Ovary (tissue), 9 donors: ENCODE data around the gene MTHFD2. TPM values are rescaled to one million over a fixed set of nuclear protein-coding genes. Genes with fewer than 3 reads are reported as not detected.

Source experiments
- DNase-seq, 5 donors: peaks; one replicate each; pipeline ENCODE4 v3.0.0-alpha.2; 2019 to 2020
- H3K27ac ChIP-seq, 2 donors: fragments of 200-600 bp; one replicate each; pipeline versions ENCODE4 v1.5.1 to v1.8.0; 2019 to 2022
- H3K27me3 ChIP-seq: fragments of 200-600 bp; one replicate; pipeline ENCODE4 v1.8.0; 2022
- H3K36me3 ChIP-seq: fragments of 200-600 bp; sonication (generic); one replicate; pipeline ENCODE4 v1.5.1; 2019
- H3K4me1 ChIP-seq: one replicate; pipeline ENCODE4 v1.8.1; 2013; ENCODE audit warnings: mild to moderate bottlenecking, moderate library complexity; ENCODE audit not compliant: insufficient read depth
- H3K4me3 ChIP-seq: fragments of 200-600 bp; sonication (generic); one replicate; pipeline ENCODE4 v1.5.1; 2017
- H3K9me3 ChIP-seq, 2 donors: fragments of 200-600 bp in 1 of 2; sonication (generic) in 1 of 2; one replicate each; pipeline versions ENCODE4 v1.5.1 to v1.8.1; 2013 to 2019; ENCODE audit warnings: mild to moderate bottlenecking in 1 of 2, moderate library complexity in 1 of 2
- EP300 ChIP-seq: sonication (generic); formaldehyde crosslinking; IDR thresholded peaks from one replicate; pipeline ENCODE4 v1.6.1; 2017; ENCODE audit warnings: antibody characterized with exemption
- POLR2A ChIP-seq: fragments of 450-650 bp; IDR thresholded peaks from one replicate; pipeline ENCODE4 v1.6.1; 2017; ENCODE audit warnings: antibody characterized with exemption, mild to moderate bottlenecking, moderate library complexity
- WGBS, 3 donors: extraction: QIAGEN DNeasy Blood & Tissue Kit in 1 of 3; methylation state at CpG; one replicate each; pipeline versions ENCODE4 v1.1.5 to v1.1.7; 2013 to 2017; 5-methylcytosine and 5-hydroxymethylcytosine counted together
- intact Hi-C, 4 donors: fragments of 100-400 bp; cut with DNase I; formaldehyde crosslinking; loops; one replicate each; pipeline versions ENCODE4 v1.11.0 to v1.15.1; 2022 to 2023
- polyA plus RNA-seq, 2 donors: library from polyadenylated mRNA; stranded (reverse); fragments of 200-250 nt in 1 of 2; fragments of 350-450 nt in 1 of 2; fragmentation: Illumina TruSeq in 1 of 2; extraction: RNeasy Lipid Tissue Mini Kit (QIAGEN cat#74804) in 1 of 2; gene quantifications; one replicate each; pipeline ENCODE4 v1.2.3, GENCODE V29; 2013 to 2014
- total RNA-seq, 7 donors: library from RNA; depleted of rRNA in 2 of 7; stranded (reverse); fragments of >200 nt in 2 of 7; fragmentation: NEBNext Ultra II Directional in 3 of 7; extraction: Animal tissue kit (Norgen Biotek cat#: 25700) in 3 of 7; gene quantifications; one replicate each; pipeline versions ENCODE4 v1.1.0 to v1.2.4, GENCODE V29; 2016 to 2023
- TF ChIP-seq, protein P1 (sequence below), 3 donors: fragments of 450-650 bp in 2 of 3; fragments of 200-600 bp in 1 of 3; IDR thresholded peaks; one replicate each; pipeline versions ENCODE4 v1.5.1 to v1.8.0; 2016 to 2022; ENCODE audit warnings: antibody characterized with exemption in 3 of 3, mild to moderate bottlenecking in 1 of 3
- donor health status: DM: no; HTN: no; CAD: no; lungs with moderate emphysema.
- donor health status: DM: no; HTN: no; CAD: no.
- donor health status: Bipolar disorder and iron deficiency.
- donor health status: DM: yes; HTN: yes; CAD: no.
- donor health status: DM: no; HTN: no; CAD: no.
- donor health status: DM: yes; HTN: yes; CAD: no.

MTHFD2 gene
- total and polyA plus RNA-seq, 9 donors: 6.5 to 229 (median 22.3) TPM

DNA sequence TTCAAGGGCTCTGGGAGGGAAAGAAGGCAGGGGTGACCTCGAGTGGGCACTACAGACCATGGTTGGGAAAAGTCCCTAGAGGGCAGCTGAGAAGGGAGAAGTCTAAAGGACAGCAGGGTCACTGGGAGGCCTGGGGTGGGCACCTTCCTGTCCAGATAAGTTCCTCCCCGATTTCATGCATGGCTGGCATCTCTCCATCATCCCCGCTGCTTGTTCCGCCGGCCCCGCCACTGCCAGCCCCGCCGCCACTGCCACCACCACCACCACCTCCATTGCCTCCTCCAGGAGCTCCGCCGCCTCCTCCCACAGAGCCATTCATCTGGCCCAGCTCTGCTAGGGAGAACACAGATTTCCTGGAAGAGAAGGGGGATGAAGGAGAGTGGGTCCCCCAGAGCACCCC, 53.6 kb downstream of the MTHFD2 start:
- H3K27ac ChIP-seq: no peak overlapping the region
- H3K4me3 ChIP-seq: no peak overlapping the region
- intact Hi-C loops: loop anchor here in 1 of 4 donors (10.0 kb wide), 1 partner anchor 107 kb away; the partner anchor contains the start of gene BOLA3
- H3K9me3 ChIP-seq: no peaks in the 10 kb centered on the region
- H3K4me1 ChIP-seq: no peaks in the 10 kb centered on the region
- peak in 1 of 5 donors; percentile 9 for DNase-seq
- TF ChIP-seq, protein P1, sequence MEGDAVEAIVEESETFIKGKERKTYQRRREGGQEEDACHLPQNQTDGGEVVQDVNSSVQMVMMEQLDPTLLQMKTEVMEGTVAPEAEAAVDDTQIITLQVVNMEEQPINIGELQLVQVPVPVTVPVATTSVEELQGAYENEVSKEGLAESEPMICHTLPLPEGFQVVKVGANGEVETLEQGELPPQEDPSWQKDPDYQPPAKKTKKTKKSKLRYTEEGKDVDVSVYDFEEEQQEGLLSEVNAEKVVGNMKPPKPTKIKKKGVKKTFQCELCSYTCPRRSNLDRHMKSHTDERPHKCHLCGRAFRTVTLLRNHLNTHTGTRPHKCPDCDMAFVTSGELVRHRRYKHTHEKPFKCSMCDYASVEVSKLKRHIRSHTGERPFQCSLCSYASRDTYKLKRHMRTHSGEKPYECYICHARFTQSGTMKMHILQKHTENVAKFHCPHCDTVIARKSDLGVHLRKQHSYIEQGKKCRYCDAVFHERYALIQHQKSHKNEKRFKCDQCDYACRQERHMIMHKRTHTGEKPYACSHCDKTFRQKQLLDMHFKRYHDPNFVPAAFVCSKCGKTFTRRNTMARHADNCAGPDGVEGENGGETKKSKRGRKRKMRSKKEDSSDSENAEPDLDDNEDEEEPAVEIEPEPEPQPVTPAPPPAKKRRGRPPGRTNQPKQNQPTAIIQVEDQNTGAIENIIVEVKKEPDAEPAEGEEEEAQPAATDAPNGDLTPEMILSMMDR (IDR thresholded peaks at IDR 0.05): no peak
- TF ChIP-seq EP300 (no peak), POLR2A (no peak)
- no peaks in the 10 kb centered on the region for H3K27me3 ChIP-seq
- WGBS, 3 donors: 85 to 90% (median 87%) methylated on average over 10 of the region's 10 CpGs
- no peaks in the 10 kb centered on the region for H3K36me3 ChIP-seq

DNA sequence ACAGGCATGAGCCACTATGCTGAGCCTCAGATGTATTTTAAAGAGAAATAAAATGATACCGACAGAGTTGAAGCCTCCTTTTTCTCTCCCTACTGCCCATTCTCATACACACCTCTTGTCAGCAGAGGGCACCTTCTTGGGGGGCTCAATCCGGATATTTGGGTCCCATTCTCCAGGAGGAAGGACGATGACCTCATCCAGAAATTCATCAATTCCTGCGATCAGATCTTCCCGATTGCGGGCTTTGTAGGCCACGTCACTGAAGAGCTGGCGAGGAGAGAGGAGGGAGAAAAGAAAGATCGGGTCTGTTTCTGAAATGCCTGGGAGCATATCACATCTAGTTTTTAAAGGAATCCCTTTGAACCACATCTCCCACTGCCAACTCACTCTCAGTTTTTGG, 54.4 kb downstream of the MTHFD2 start:
- Histone ChIP-seq H3K27ac (no peak overlapping the region), H3K4me1 (no peaks in the 10 kb centered on the region), H3K4me3 (no peak overlapping the region), H3K27me3 (no peaks in the 10 kb centered on the region), H3K36me3 (no peaks in the 10 kb centered on the region), H3K9me3 (no peaks in the 10 kb centered on the region)
- TF ChIP-seq POLR2A: no peak
- no peak for TF ChIP-seq EP300
- TF ChIP-seq, protein P1 (IDR thresholded peaks at IDR 0.05): no peak
- peak in 1 of 5 donors; percentile 4 for DNase-seq
- intact Hi-C loops: loop anchor here in 1 of 4 donors (10.0 kb wide), 1 partner anchor 108 kb away; the partner anchor contains the start of gene BOLA3
- 64 to 65% (median 65%) methylated on average over 9 of the region's 9 CpGs for WGBS, 3 donors

DNA sequence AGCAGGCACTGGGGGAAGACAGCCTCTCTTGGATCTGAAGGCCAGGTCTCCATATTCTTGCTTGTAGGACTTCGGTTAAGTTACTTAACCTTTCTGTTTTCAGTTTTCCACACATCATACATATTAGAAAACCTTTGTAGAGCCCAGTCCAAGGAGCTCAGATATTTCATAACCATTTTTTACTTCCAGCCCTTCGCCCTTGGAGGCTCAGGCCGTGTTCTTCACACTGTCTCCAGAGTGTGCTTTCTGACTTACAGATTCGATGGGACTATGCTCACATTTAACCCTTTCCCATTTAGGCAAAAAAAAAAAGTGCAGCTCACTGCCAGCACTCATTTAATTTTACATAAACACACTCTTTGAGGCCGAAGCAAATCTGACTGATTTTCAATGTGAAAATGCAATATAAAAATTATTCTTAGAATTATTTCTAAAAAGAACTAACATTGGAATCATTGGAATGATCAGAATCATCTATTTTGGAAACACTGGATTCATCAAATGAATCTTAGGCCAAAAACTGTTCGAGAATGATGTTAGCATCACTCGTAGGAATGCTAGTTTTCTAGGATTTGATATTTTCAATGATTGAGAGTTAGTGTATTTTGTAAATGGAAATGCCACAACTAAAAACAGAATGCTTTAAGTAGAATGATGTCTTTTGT, 55.0 kb downstream of the MTHFD2 start:
- Histone ChIP-seq H3K27me3 (no peaks in the 10 kb centered on the region), H3K4me1 (no peaks in the 10 kb centered on the region), H3K36me3 (no peaks in the 10 kb centered on the region), H3K4me3 (no peak overlapping the region), H3K27ac (no peak overlapping the region), H3K9me3 (no peaks in the 10 kb centered on the region)
- TF ChIP-seq POLR2A (no peak), EP300 (no peak)
- TF ChIP-seq, protein P1 (IDR thresholded peaks at IDR 0.05): no peak
- 18 to 30% (median 25%) methylated on average over 7 of the region's 7 CpGs for WGBS, 3 donors
- no peak for DNase-seq
- intact Hi-C loops: loop anchor here in 1 of 4 donors (10.0 kb wide), 1 partner anchor 109 kb away; the partner anchor contains the start of gene BOLA3

DNA sequence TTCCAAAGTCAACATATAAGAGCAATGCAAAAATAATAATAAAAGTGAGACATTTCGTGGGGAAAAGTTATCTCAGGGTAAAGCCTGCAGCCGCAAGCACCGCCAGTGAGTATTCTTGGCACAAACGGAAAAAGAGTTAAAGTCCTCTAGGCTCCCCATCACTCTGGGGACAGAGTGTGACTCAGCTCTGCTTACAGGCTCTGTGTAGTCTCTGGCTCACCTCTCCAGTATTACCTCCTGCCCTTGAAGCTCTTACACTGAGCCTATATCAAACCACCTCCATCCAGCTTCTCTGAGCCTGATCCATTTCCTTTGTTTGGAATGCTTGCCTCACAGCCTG, 55.5 kb downstream of the MTHFD2 start:
- TF ChIP-seq EP300: no peak
- TF ChIP-seq, protein P1 (IDR thresholded peaks at IDR 0.05): no peak
- no peak for TF ChIP-seq POLR2A
- Histone ChIP-seq H3K4me1 (no peaks in the 10 kb centered on the region), H3K4me3 (no peak overlapping the region), H3K27ac (no peak overlapping the region), H3K9me3 (no peaks in the 10 kb centered on the region), H3K27me3 (no peaks in the 10 kb centered on the region), H3K36me3 (no peaks in the 10 kb centered on the region)
- DNase-seq: peak in 1 of 5 donors; percentile 7
- 10 to 36% (median 24%) methylated on average over 4 of the region's 4 CpGs for WGBS, 3 donors
- intact Hi-C loops: loop anchor here in 1 of 4 donors (10.0 kb wide), 1 partner anchor 109 kb away; the partner anchor contains the start of gene BOLA3
